NCI-H1930 (cell line): ENCODE data around the gene GDF11.

Source experiments
- DNase-seq, 2 experiments: peaks; one replicate each; lab custom pipeline; 2025; lab: John Stamatoyannopoulos, UW

Gene GDF11

GRCh38 chr12:55707219-55707671 lies 35.7 kb upstream of the GDF11 start:
- no peak for DNase-seq

GRCh38 chr12:55707841-55708694 lies 34.9 kb upstream of the GDF11 start, which contains the start of gene ITGA7:
Gene ITGA7, minus strand, starts transcription at chr12:55707904. Its CDS starts 222 bp downstream, at chr12:55707682.
- DNase-seq = peak; percentile 73 to 74

GRCh38 chr12:55708695-55709233 lies 34.2 kb upstream of the GDF11 start:
- no peak for DNase-seq

- DNase-seq = no peak
Observed at GRCh38 chr12:55711786-55712553, 31.0 kb upstream of the GDF11 start.

- DNase-seq = no peak
Observed at GRCh38 chr12:55712700-55713415, 30.1 kb upstream of the GDF11 start.

- no peak for DNase-seq
Observed at GRCh38 chr12:55713721-55714120, 29.2 kb upstream of the GDF11 start.

GRCh38 chr12:55715169-55715764 lies 27.7 kb upstream of the GDF11 start:
- no peak for DNase-seq

GRCh38 chr12:55715833-55716581 lies 26.9 kb upstream of the GDF11 start, which contains the start of gene BLOC1S1:
Gene BLOC1S1, plus strand, starts transcription at chr12:55716046. Its CDS starts 6 bp downstream, at chr12:55716052.
- DNase-seq = peak; percentile 84 to 94

GRCh38 chr12:55716582-55716957 lies 26.4 kb upstream of the GDF11 start:
- DNase-seq = no peak

- no peak for DNase-seq
Observed at GRCh38 chr12:55717011-55718007, 25.6 kb upstream of the GDF11 start.

GRCh38 chr12:55718015-55718414 lies 24.9 kb upstream of the GDF11 start:
- DNase-seq = no peak

- DNase-seq = no peak
Observed at GRCh38 chr12:55718624-55719275, 24.2 kb upstream of the GDF11 start.

GRCh38 chr12:55719371-55719770 lies 23.6 kb upstream of the GDF11 start:
- DNase-seq = no peak

GRCh38 chr12:55720071-55720564 lies 22.8 kb upstream of the GDF11 start, which contains the start of gene RDH5:
Gene RDH5, plus strand, starts transcription at chr12:55720393. Its CDS starts 792 bp downstream, at chr12:55721185.
- no peak for DNase-seq

- no peak for DNase-seq
Observed at GRCh38 chr12:55720894-55721444, 22.0 kb upstream of the GDF11 start.

- DNase-seq = no peak
Observed at GRCh38 chr12:55721601-55722213, 21.2 kb upstream of the GDF11 start.

- DNase-seq = no peak
Observed at GRCh38 chr12:55722948-55723347, 20.0 kb upstream of the GDF11 start.
